ENCODE measurements around the gene PIP5K1B. TPM values are rescaled to one million over a fixed set of nuclear protein-coding genes. Genes with fewer than 3 reads are reported as not detected.

PIP5K1B gene
- total RNA-seq, 1 donor from 2014 or later, result 1.3 TPM

DNA sequence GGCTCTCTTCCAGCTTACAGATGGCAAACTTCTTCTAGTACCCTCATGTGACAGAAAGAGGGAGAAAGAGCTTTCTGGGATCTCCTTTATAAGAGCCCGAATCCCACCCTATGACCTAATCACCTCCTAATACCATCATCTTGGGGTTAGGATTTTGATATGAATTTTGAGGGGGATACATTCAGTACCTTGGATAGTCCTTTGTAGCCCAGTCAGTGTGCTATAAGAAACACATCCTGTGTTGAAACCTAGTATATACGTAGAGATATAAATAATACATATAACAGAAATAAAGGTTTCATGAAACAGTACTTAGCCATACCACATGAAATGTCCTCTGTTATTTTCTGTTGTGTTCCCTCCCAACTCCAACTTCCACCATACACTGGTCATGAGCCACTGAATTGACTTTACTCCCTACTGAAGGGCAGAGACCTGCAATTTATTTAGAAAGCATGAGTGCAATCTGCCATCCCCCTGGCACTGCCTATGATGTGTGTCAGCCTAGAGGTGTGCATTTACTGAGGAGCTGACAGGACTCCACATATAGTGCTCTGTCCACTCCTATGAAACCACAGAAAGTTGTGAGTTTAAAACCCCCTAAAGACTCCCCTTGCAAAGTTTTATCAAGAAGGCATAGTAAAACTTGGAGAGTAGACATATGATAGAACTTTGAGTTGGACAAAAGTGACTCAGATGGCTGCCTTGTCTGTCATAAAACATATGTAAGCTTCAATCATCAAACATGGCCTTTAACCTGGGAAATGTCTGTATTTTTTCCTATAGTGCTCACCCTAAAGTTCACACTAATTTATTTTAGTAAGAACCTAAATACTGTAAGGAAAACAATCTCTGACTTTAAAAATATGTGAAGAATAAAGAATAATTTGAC is 12.8 kb downstream of the PIP5K1B start:
- Histone ChIP-seq H3K4me1 (ENCODE audit: insufficient read depth, low read length) (no peaks in the 10 kb centered on the region), H3K9me3 (ENCODE audit: insufficient read depth, low read depth, low read length) (no peaks in the 10 kb centered on the region), H3K27ac (ENCODE audit: low read depth, low read length) (no peak overlapping the region), H3K4me2 (ENCODE audit: low read length) (no peak overlapping the region), H2AFZ (ENCODE audit: low read depth, low read length) (no peak overlapping the region), H4K20me1 (ENCODE audit: insufficient read depth, low read length) (no peaks in the 10 kb centered on the region), H3K9ac (ENCODE audit: low read length) (no peak overlapping the region), H3K79me2 (ENCODE audit: insufficient read depth, low read length) (no peaks in the 10 kb centered on the region), H3K27me3 (ENCODE audit: insufficient read depth, low read length) (no peaks in the 10 kb centered on the region), H3K36me3 (ENCODE audit: insufficient read depth, low read length) (no peaks in the 10 kb centered on the region), H3K4me3 (ENCODE audit: insufficient read depth, low read depth, low read length) (no peak overlapping the region)
- no peak overlapping the region for H3K4me3 Mint-ChIP-seq (ENCODE audit: unreplicated experiment)
- H3K4me1 Mint-ChIP-seq (ENCODE audit: low read depth, unreplicated experiment), result no peaks in the 10 kb centered on the region
- no peak for DNase-seq (ENCODE audit: low read depth)
- no peak for TF ChIP-seq CTCF (IDR thresholded peaks at IDR 0.05; ENCODE audit: insufficient read depth, low read depth, low read length)
- no peak for TF ChIP-seq EZH2 (IDR thresholded peaks at IDR 0.05; ENCODE audit: insufficient read depth, low read length)
- no peaks in the 10 kb centered on the region for H3K36me3 Mint-ChIP-seq (ENCODE audit: low read depth, unreplicated experiment)
- no peak overlapping the region for H3K27ac Mint-ChIP-seq (ENCODE audit: unreplicated experiment)
- H3K9me3 Mint-ChIP-seq (ENCODE audit: unreplicated experiment), result no peaks in the 10 kb centered on the region
- no peak for FAIRE-seq
- H3K27me3 Mint-ChIP-seq (ENCODE audit: low read depth, unreplicated experiment), result peaks cover 14% of the 10 kb centered on the region

DNA sequence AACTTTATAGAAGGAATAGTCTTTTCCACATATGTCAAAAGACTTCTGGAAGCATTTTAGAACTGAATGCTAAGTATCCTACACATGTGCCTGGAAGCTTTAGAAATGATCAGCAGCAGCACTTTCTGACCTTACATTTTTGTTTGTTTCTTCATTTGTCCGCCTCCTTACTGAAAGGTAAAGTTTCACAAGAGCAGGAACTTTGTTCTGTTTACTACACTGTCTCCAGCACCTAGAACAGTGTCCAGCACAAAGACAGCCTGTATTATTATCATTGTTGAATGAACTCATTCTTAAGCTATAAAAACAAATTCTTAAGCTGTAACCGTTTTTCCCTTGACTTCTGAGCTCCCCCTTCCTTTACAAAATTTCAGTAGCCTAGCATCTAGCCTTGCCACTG is 14.8 kb downstream of the PIP5K1B start:
- H3K27me3 Mint-ChIP-seq (ENCODE audit: low read depth, unreplicated experiment), result peaks cover 8% of the 10 kb centered on the region
- Histone ChIP-seq H3K4me1 (ENCODE audit: insufficient read depth, low read length) (no peaks in the 10 kb centered on the region), H3K4me2 (ENCODE audit: low read length) (no peak overlapping the region), H3K36me3 (ENCODE audit: insufficient read depth, low read length) (no peaks in the 10 kb centered on the region), H3K79me2 (ENCODE audit: insufficient read depth, low read length) (no peaks in the 10 kb centered on the region), H3K27ac (ENCODE audit: low read depth, low read length) (no peak overlapping the region), H2AFZ (ENCODE audit: low read depth, low read length) (no peak overlapping the region), H3K9ac (ENCODE audit: low read length) (no peak overlapping the region), H3K4me3 (ENCODE audit: insufficient read depth, low read depth, low read length) (no peak overlapping the region), H4K20me1 (ENCODE audit: insufficient read depth, low read length) (no peaks in the 10 kb centered on the region), H3K27me3 (ENCODE audit: insufficient read depth, low read length) (no peaks in the 10 kb centered on the region), H3K9me3 (ENCODE audit: insufficient read depth, low read depth, low read length) (no peaks in the 10 kb centered on the region)
- no peaks in the 10 kb centered on the region for H3K4me1 Mint-ChIP-seq (ENCODE audit: low read depth, unreplicated experiment)
- TF ChIP-seq EZH2 (IDR thresholded peaks at IDR 0.05; ENCODE audit: insufficient read depth, low read length) (no peak), CTCF (IDR thresholded peaks at IDR 0.05; ENCODE audit: insufficient read depth, low read depth, low read length) (no peak)
- DNase-seq (ENCODE audit: low read depth), result no peak
- H3K4me3 Mint-ChIP-seq (ENCODE audit: unreplicated experiment), result no peak overlapping the region
- H3K9me3 Mint-ChIP-seq (ENCODE audit: unreplicated experiment), result no peaks in the 10 kb centered on the region
- FAIRE-seq, result no peak
- H3K27ac Mint-ChIP-seq (ENCODE audit: unreplicated experiment), result no peak overlapping the region
- no peaks in the 10 kb centered on the region for H3K36me3 Mint-ChIP-seq (ENCODE audit: low read depth, unreplicated experiment)

All from astrocyte (in vitro differentiated cells and primary cell).